ENCODE results near the gene OPN5.

OPN5 gene

DNA sequence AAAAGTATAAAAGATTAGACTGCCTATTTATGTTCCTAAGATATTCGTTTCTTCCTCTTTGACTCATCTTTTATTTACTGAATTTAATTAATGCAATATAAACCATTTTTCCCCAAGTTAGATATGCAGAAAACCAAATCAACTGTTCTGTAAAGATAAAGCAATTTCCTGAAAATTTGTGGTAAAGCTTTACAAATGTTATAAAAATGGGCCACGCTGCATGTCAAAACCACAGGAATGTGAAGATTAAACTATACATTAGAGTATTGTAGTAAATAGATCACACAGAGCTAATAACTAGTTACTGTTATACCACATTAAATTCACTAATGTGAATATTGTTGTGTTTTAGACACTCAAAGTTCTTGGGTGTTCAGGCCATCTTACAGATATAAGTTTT, 83.4 kb downstream of the OPN5 start:
- no peak for FAIRE-seq

DNA sequence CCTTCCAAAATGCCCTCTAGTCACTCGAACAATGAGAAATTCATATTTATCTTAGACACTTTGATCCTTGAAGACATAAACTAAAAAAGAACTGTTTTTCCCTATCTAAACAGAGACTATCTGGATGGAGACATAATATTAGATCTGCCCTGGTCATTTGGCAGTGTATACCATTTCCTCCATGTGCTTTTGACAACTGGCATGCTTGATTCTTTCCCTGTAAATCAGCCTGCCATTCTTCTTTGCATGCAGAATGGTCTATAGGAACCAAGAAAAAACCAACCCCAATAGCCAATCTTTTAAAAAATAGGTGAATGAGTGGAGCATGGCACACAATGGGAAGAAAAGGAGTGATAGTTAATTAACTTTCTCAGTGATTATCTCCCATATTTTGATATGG, 93.8 kb downstream of the OPN5 start:
- FAIRE-seq = no peak
